ENCODE measurements around the gene SLC7A1. TPM values are rescaled to one million over a fixed set of nuclear protein-coding genes. Genes with fewer than 3 reads are reported as not detected.

The SLC7A1 gene
- total and polyA plus RNA-seq, 2 of the 8 experiments (the other 6 are each of a cell fraction or from before 2014, with no cell fraction given): 26.8 to 114 TPM

DNA sequence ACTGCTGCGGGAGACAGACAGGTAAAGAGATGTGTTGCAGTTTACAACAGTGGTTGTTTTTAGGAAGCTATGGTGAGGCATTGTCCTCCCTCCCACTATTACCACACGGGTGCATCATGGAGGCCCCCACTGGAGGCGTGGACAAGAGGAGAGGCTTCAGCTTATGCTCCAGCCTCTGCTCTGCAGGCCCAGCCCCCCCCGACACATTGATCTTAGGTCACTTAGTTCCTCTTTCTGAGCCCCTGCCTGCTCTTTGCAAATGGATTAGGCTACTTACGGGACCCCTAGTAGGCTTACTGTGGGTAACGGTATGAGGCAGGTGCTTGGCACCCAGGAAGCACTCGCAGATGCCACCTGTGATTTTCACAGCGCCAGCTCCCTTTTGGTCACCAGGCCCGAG is 123.9 kb downstream of the SLC7A1 start:
- Histone ChIP-seq H2AFZ (ENCODE audit: low read length) (no peak overlapping the region), H3K4me2 (ENCODE audit: insufficient read depth in 1 of 2, low read depth in 2 of 2, low read length in 2 of 2) (no peak overlapping the region), H3K79me1 (ENCODE audit: low read depth, low read length) (no peaks in the 10 kb centered on the region), H2BK15ac (ENCODE audit: low read length) (no peak overlapping the region), H2BK20ac (ENCODE audit: low read length) (no peak overlapping the region), H4K20me1 (replicated peaks in 1 of 2; ENCODE audit: control insufficient read depth in 1 of 2, insufficient read depth in 2 of 2, low read length in 2 of 2) (no peaks in the 10 kb centered on the region), H3K79me2 (ENCODE audit: control insufficient read depth in 1 of 2, insufficient read depth in 2 of 2, low read length in 2 of 2) (no peaks in the 10 kb centered on the region), H3K14ac (ENCODE audit: insufficient read length) (no peak overlapping the region), H4K91ac (replicated peaks; ENCODE audit: insufficient read length, low read length) (no peak overlapping the region), H4K5ac (ENCODE audit: insufficient read length, low read depth, low read length) (no peak overlapping the region), H3K9ac (replicated peaks in 1 of 4; ENCODE audit: extremely low read depth in 1 of 4, low read depth in 3 of 4, low read length in 3 of 4) (no peak overlapping the region), H3K23ac (ENCODE audit: insufficient read length) (no peak overlapping the region), H2AK5ac (ENCODE audit: low read depth, low read length) (no peak overlapping the region), H3K23me2 (ENCODE audit: low read depth, low read length) (no peaks in the 10 kb centered on the region), H2BK120ac (replicated peaks; ENCODE audit: low read depth, low read length) (no peak overlapping the region), H3K36me3 (ENCODE audit: control insufficient read depth in 2 of 4, insufficient read depth in 4 of 4, low read length in 3 of 4) (no peaks in the 10 kb centered on the region), H3K4ac (replicated peaks; ENCODE audit: insufficient read length, low read depth, low read length) (no peak overlapping the region), H2BK12ac (ENCODE audit: low read depth, low read length) (no peak overlapping the region), H3K4me3 (ENCODE audit: extremely low read depth in 1 of 4, insufficient read depth in 2 of 4, low read depth in 3 of 4, low read length in 4 of 4) (no peak overlapping the region), H3K18ac (ENCODE audit: extremely low read depth, low read length) (no peak overlapping the region), H3K9me3 (ENCODE audit: insufficient read depth in 2 of 2, low read depth in 1 of 2, low read length in 1 of 2) (no peaks in the 10 kb centered on the region), H4K8ac (ENCODE audit: extremely low read depth, insufficient read depth, low read length) (no peak overlapping the region), H3K27me3 (replicated peaks in 1 of 4; ENCODE audit: control insufficient read depth in 3 of 4, extremely low read depth in 1 of 4, insufficient read depth in 3 of 4, low read length in 3 of 4) (no peaks in the 10 kb centered on the region), H3K27ac (ENCODE audit: low read depth, low read length) (no peak overlapping the region), H2BK5ac (ENCODE audit: low read depth, low read length) (no peak overlapping the region), H3K56ac (replicated peaks; ENCODE audit: insufficient read length, low read depth, low read length) (no peak overlapping the region), H3K4me1 (replicated peaks in 1 of 4; ENCODE audit: control insufficient read depth in 3 of 4, insufficient read depth in 4 of 4, low read length in 3 of 4) (no peaks in the 10 kb centered on the region)
- POLR2A ChIA-PET (ENCODE audit: partially characterized antibody): interaction anchor here (0.6 kb wide), 1 partner anchor 958 kb away, joined by 3 read pairs; no protein-coding TSS in a partner anchor
- 91% methylated on average over 9 of the region's 9 CpGs; no CpG with 5 or more reads in 1 of the 2 experiments for WGBS, 2 experiments (ENCODE audit: extremely low coverage in 1 of 2, insufficient coverage in 1 of 2, insufficient read length in 1 of 2, insufficient replicate concordance in 2 of 2, low coverage in 1 of 2, low lambda C conversion rate in 2 of 2, missing lambda C conversion rate in 1 of 2)
- FAIRE-seq: no peak
- CTCF ChIA-PET (ENCODE audit: partially characterized antibody): interaction anchor here (0.7 to 4.0 kb wide), 15 partner anchors 10 to 234 kb away, joined by 3 to 25 read pairs (median 4); no protein-coding TSS in a partner anchor
- DNase-seq (ENCODE audit: low read depth in 1 of 2, low spot score in 2 of 2): no peak
- no peak for TF ChIP-seq CEBPB (IDR thresholded peaks at IDR 0.05; ENCODE audit: low read depth, low read length)
- TF ChIP-seq JUND (IDR thresholded peaks at IDR 0.05; ENCODE audit: low read length): no peak
- TF ChIP-seq, protein P1, sequence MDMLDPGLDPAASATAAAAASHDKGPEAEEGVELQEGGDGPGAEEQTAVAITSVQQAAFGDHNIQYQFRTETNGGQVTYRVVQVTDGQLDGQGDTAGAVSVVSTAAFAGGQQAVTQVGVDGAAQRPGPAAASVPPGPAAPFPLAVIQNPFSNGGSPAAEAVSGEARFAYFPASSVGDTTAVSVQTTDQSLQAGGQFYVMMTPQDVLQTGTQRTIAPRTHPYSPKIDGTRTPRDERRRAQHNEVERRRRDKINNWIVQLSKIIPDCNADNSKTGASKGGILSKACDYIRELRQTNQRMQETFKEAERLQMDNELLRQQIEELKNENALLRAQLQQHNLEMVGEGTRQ (IDR thresholded peaks at IDR 0.05; ENCODE audit: low read length): no peak
- TF ChIP-seq RNF2 (IDR thresholded peaks at IDR 0.05; ENCODE audit: borderline replicate concordance, low read depth, low read length, missing control alignments, poor library complexity, severe bottlenecking): no peak
- no peak for TF ChIP-seq SP1 (IDR thresholded peaks at IDR 0.05; ENCODE audit: low read depth, low read length)
- no peak for TF ChIP-seq TAF7 (optimal IDR thresholded peaks at IDR 0.05; ENCODE audit: borderline replicate concordance, low read depth, low read length)
- TF ChIP-seq RXRA (IDR thresholded peaks at IDR 0.05; ENCODE audit: insufficient read depth, low read depth, low read length): no peak

All from H1 (cell line).